GM23338 (cell line): ENCODE results near the gene RCVRN. TPM values are rescaled to one million over a fixed set of nuclear protein-coding genes. Genes with fewer than 3 reads are reported as not detected.

Experiments
- ATAC-seq: fragments of 200-7000 bp; cut with Tn5 transposase; 3 replicates; pipeline ENCODE4 v1.9.1; 2020
- DNase-seq: peaks from one replicate; pipeline ENCODE4 v3.0.0-alpha.2; 2015; ENCODE audit warnings: low spot score
- H2AFZ ChIP-seq: fragments of 200-600 bp; sonication (generic); 2 replicates; pipeline ENCODE4 v1.8.0; 2016; ENCODE audit warnings: antibody characterized with exemption, mild to moderate bottlenecking, moderate library complexity
- H3F3A ChIP-seq: fragments of 200-600 bp; sonication (generic); replicated peaks from 2 replicates; pipeline ENCODE4 v1.8.0; 2017; ENCODE audit warnings: antibody characterized with exemption, mixed run types, low read depth
- H3K27ac ChIP-seq: fragments of 200-600 bp; sonication (generic); 2 replicates; pipeline ENCODE4 v1.6.1; 2016; ENCODE audit warnings: low read depth
- H3K27me3 ChIP-seq: fragments of 200-600 bp; sonication (generic); 2 replicates; pipeline ENCODE4 v1.8.0; 2016; ENCODE audit warnings: mild to moderate bottlenecking, mixed run types, moderate library complexity; ENCODE audit not compliant: insufficient read depth
- H3K36me3 ChIP-seq: fragments of 200-600 bp; sonication (generic); 2 replicates; pipeline ENCODE4 v1.8.0; 2016; ENCODE audit warnings: mild to moderate bottlenecking; ENCODE audit not compliant: insufficient read depth
- H3K4me1 ChIP-seq: fragments of 200-600 bp; sonication (generic); 2 replicates; pipeline ENCODE4 v1.8.0; 2016; ENCODE audit warnings: mild to moderate bottlenecking, moderate library complexity; ENCODE audit not compliant: insufficient read depth
- H3K4me2 ChIP-seq: fragments of 200-600 bp; sonication (generic); 2 replicates; pipeline ENCODE4 v1.7.1; 2017; ENCODE audit warnings: mixed run types
- H3K4me3 ChIP-seq: fragments of 200-600 bp; sonication (generic); 2 replicates; pipeline ENCODE4 v1.6.1; 2016; ENCODE audit warnings: mixed run types
- H3K79me2 ChIP-seq: fragments of 200-600 bp; sonication (generic); replicated peaks from 2 replicates; pipeline ENCODE4 v1.8.0; 2017; ENCODE audit warnings: mild to moderate bottlenecking; ENCODE audit not compliant: insufficient read depth
- H3K9me2 ChIP-seq: fragments of 200-600 bp; sonication (generic); 2 replicates; pipeline ENCODE4 v1.8.0; 2017; ENCODE audit not compliant: insufficient read depth
- H4K20me1 ChIP-seq: fragments of 200-600 bp; sonication (generic); replicated peaks from 2 replicates; pipeline ENCODE4 v1.8.0; 2017; ENCODE audit warnings: mild to moderate bottlenecking; ENCODE audit not compliant: insufficient read depth
- H3K27ac Mint-ChIP-seq: 2 replicates; pipeline ENCODE4 v1.8.0; 2020; ENCODE audit warnings: inconsistent platforms, mild to moderate bottlenecking, moderate library complexity, mixed read lengths
- H3K27me3 Mint-ChIP-seq: 3 replicates; pipeline ENCODE4 v1.8.0; 2022; ENCODE audit warnings: low read depth, mild to moderate bottlenecking, moderate library complexity, mixed read lengths, inconsistent platforms; ENCODE audit not compliant: insufficient read depth, poor library complexity
- H3K36me3 Mint-ChIP-seq: 3 replicates; pipeline ENCODE4 v1.8.0; 2021; ENCODE audit warnings: low read depth, mild to moderate bottlenecking, inconsistent platforms, moderate library complexity, mixed read lengths
- H3K4me1 Mint-ChIP-seq: 3 replicates; pipeline ENCODE4 v1.8.0; 2020; ENCODE audit warnings: mild to moderate bottlenecking, inconsistent platforms, mixed read lengths
- H3K4me3 Mint-ChIP-seq: 3 replicates; pipeline ENCODE4 v1.8.0; 2021; ENCODE audit warnings: moderate library complexity, mild to moderate bottlenecking, inconsistent platforms, mixed read lengths
- H3K9me3 Mint-ChIP-seq: 3 replicates; pipeline ENCODE4 v1.8.0; 2020; ENCODE audit warnings: moderate library complexity, mild to moderate bottlenecking, inconsistent platforms, mixed read lengths
- ETS1 ChIP-seq: IDR thresholded peaks from 2 replicates; pipeline ENCODE4 v1.6.1; 2016; ENCODE audit warnings: antibody characterized with exemption
- EZH2 ChIP-seq: fragments of 200-600 bp; sonication (generic); IDR thresholded peaks from one replicate; pipeline ENCODE4 v1.8.0; 2017; ENCODE audit warnings: antibody characterized with exemption, mild to moderate bottlenecking, low read depth; ENCODE audit not compliant: unreplicated experiment
- EZH2phosphoT487 ChIP-seq: fragments of 200-600 bp; sonication (generic); IDR thresholded peaks from one replicate; pipeline ENCODE4 v1.8.1; 2018; ENCODE audit warnings: antibody characterized with exemption; ENCODE audit not compliant: unreplicated experiment
- NANOG ChIP-seq: IDR thresholded peaks from 2 replicates; pipeline ENCODE4 v1.6.1; 2016; ENCODE audit warnings: antibody characterized with exemption, borderline replicate concordance
- POLR2AphosphoS5 ChIP-seq: IDR thresholded peaks from 2 replicates; pipeline ENCODE4 v1.6.1; 2016; ENCODE audit warnings: antibody characterized with exemption, low read depth
- REST ChIP-seq: IDR thresholded peaks from one replicate; pipeline ENCODE4 v1.6.1; 2018; ENCODE audit warnings: antibody characterized with exemption; ENCODE audit not compliant: unreplicated experiment
- STAT1 ChIP-seq: IDR thresholded peaks from one replicate; pipeline ENCODE4 v1.6.1; 2016; ENCODE audit warnings: antibody characterized with exemption; ENCODE audit not compliant: unreplicated experiment
- ZNF114 ChIP-seq: fragments of 250-450 bp; sonication (Bioruptor Pico); IDR thresholded peaks from 2 replicates; pipeline ENCODE4 v1.5.0; 2020; ENCODE audit warnings: mild to moderate bottlenecking, moderate library complexity
- ZNF462 ChIP-seq: fragments of 250-450 bp; sonication (Bioruptor Pico); IDR thresholded peaks from 2 replicates; pipeline ENCODE4 v1.5.0; 2020; ENCODE audit warnings: mild to moderate bottlenecking, moderate library complexity
- polyA plus RNA-seq: library from polyadenylated mRNA; unstranded; fragments of >200 nt; fragmentation: Nextera tagmentation; extraction: Ambion mirVana; gene quantifications from 2 replicates; pipeline ENCODE4 v1.2.1, GENCODE V29; 2016
- total RNA-seq: library from RNA; depleted of rRNA; stranded (reverse); fragments of >200 nt; shearing (Covaris generic); gene quantifications from 2 replicates; pipeline ENCODE4 v1.2.3, GENCODE V29; 2014

Gene RCVRN
- total and polyA plus RNA-seq, 2 experiments from 2014 or later: not detected

GRCh38 chr17:9902120-9902519, 3.0 kb downstream of the RCVRN start (continued):
- no peak for TF ChIP-seq REST
- TF ChIP-seq ETS1: no peak

- no peaks in the 10 kb centered on the region for H3K79me2 ChIP-seq
- H3K4me3 ChIP-seq: no peak overlapping the region
- H4K20me1 ChIP-seq: no peaks in the 10 kb centered on the region
- Mint-ChIP-seq H3K27ac (no peak overlapping the region), H3K36me3 (no peaks in the 10 kb centered on the region; the same call in 2 of the 3 replicates), H3K4me3 (no peak overlapping the region), H3K27me3 (peaks cover 1% of the 10 kb centered on the region), H3K4me1 (peaks cover 6% of the 10 kb centered on the region), H3K9me3 (no peaks in the 10 kb centered on the region)
- H3K36me3 ChIP-seq: no peaks in the 10 kb centered on the region; the same call in 1 of the 2 replicates
- no peak overlapping the region for H3K27ac ChIP-seq
- ATAC-seq: no peak
- H3F3A ChIP-seq: no peaks in the 10 kb centered on the region
- peak overlapping the region; percentile 59; the same call in 1 of the 2 replicates for H2AFZ ChIP-seq
- no peak overlapping the region for H3K4me2 ChIP-seq
- no peaks in the 10 kb centered on the region for H3K4me1 ChIP-seq
- no peaks in the 10 kb centered on the region for H3K9me2 ChIP-seq
- no peaks in the 10 kb centered on the region for H3K27me3 ChIP-seq
- DNase-seq: no peak
- TF ChIP-seq POLR2AphosphoS5: no peak
- TF ChIP-seq EZH2phosphoT487: no peak
- TF ChIP-seq ZNF462: no peak
- TF ChIP-seq REST: no peak
- no peak for TF ChIP-seq NANOG
- TF ChIP-seq ETS1: no peak
- TF ChIP-seq EZH2: no peak
- TF ChIP-seq ZNF114 (CRISPR knock-in tag): no peak
- TF ChIP-seq STAT1: no peak
These were observed 4.3 kb downstream of the RCVRN start for GRCh38 chr17:9900784-9901183.
